Fibroblast of villous mesenchyme (primary cell): ENCODE results near the gene GMDS. TPM values are rescaled to one million over a fixed set of nuclear protein-coding genes. Genes with fewer than 3 reads are reported as not detected.

ENCODE experiments used
- DNase-seq: peaks from one replicate; pipeline ENCODE4 v3.0.0-alpha.2; 2010; ENCODE audit warnings: low read depth
- H3K4me3 ChIP-seq: 2 replicates; pipeline ENCODE4 v1.5.1; 2011; ENCODE audit warnings: low read depth, mild to moderate bottlenecking, low read length
- CTCF ChIP-seq: IDR thresholded peaks from 2 replicates; pipeline ENCODE4 v1.5.1; 2012; ENCODE audit warnings: low read depth, mild to moderate bottlenecking, low read length; ENCODE audit not compliant: insufficient read depth
- total RNA-seq: library from RNA; depleted of rRNA; stranded (reverse); fragments of >200 nt; gene quantifications from 2 replicates; pipeline ENCODE4 v1.2.3, GENCODE V29; 2012

The GMDS gene
- total RNA-seq, 1 donor, result 6.5 TPM

DNA sequence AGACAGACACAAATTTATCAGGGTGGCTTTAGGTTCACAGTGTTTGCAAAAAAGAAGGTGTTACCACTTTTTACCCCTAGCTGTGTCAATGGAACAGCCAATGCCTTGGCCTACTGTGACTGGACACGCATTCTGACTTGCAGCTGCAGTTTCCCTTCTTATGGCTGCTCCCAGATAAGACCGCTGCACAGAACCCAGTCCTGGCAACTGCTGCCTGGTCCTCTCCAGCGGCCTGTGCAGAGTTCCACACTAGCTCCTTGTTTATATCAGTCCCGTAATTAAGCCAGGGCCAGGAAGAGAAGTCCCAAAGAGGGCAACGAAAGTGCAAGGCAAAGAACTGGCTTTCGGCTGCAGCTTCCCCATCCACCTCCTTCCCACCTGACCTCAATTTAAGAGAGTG lies 352.7 kb downstream of the GMDS start:
- no peak for TF ChIP-seq CTCF
- H3K4me3 ChIP-seq, result no peak overlapping the region
- no peak for DNase-seq

DNA sequence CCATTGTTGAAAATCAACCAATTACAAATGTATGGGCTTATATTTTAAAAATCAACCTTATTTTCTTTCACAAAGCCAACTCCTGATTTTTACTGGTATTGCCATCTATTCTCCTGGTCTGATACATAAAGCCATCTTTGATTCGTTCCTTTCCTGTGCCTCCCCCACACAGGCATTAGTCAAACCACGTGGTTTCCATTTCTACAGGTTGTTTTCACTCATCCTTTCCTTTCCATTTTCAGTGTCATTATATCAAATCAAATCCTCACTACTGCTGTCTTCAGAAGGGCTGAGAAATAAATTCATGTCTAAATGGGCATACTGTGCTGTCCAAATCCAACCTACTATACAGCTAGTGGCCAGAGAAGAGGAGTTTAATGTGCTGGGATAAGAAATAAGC lies 354.4 kb downstream of the GMDS start:
- no peak for DNase-seq
- no peak overlapping the region for H3K4me3 ChIP-seq
- no peak for TF ChIP-seq CTCF

GRCh38 chr6:1890071-1890470 lies 355.3 kb downstream of the GMDS start:
- no peak for DNase-seq
- TF ChIP-seq CTCF, result no peak
- no peak overlapping the region for H3K4me3 ChIP-seq

- H3K4me3 ChIP-seq, result no peak overlapping the region
- no peak for DNase-seq
- no peak for TF ChIP-seq CTCF
These were observed 359.8 kb downstream of the GMDS start for GRCh38 chr6:1885576-1886011.

DNA sequence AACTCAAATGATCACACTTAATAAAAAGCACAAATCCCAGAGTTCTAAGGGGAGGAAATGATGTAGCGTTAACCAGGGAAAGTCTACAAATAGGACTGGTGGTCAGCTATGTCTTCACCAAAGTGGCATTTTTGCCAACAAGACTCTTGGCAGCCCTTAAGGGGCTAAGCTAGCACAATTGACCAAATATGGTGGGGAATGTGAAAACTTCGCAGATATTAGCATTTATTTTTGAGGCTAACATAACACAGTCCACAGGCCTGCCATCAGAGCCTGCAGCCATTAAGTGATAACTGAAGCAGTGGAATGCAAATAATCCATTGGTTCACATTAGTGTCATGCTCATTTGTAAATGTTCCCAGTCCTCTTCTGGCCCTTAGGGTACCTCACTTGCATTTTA lies 361.1 kb downstream of the GMDS start:
- H3K4me3 ChIP-seq, result no peak overlapping the region
- TF ChIP-seq CTCF, result no peak
- DNase-seq, result no peak

- TF ChIP-seq CTCF, result no peak
- DNase-seq, result no peak
- H3K4me3 ChIP-seq, result no peak overlapping the region
These were observed 367.1 kb downstream of the GMDS start for GRCh38 chr6:1878330-1878729.

- no peak for TF ChIP-seq CTCF
- no peak for DNase-seq
- H3K4me3 ChIP-seq, result no peak overlapping the region
These were observed 371.6 kb downstream of the GMDS start for GRCh38 chr6:1873781-1874180.
